Activated gamma-delta T cell (primary cell): Measurements from ENCODE around the gene MPST.
A peak's percentile ranks its signal among the peaks of the same experiment; 100 is the strongest.
"Not testable (repeated sequence)": the region's sequence is repeated elsewhere in the genome, so short reads cannot be mapped to it uniquely, and the experiment has no call there.

Experiments
- DNase-seq: peaks from one replicate; lab custom pipeline; 2025; lab: John Stamatoyannopoulos, UW
- total RNA-seq, 2 donors: gene quantifications; one replicate each; lab custom pipeline; 2026; lab: John Stamatoyannopoulos, UW

The MPST gene
- total RNA-seq: 18.8 to 22.4 reads per million in 2 donors

- DNase-seq: no peak
These were observed at the start of gene MPST, which contains the start of gene TST for GRCh38 chr22:37019309-37020191. MPST (plus strand) TSS chr22:37019742; CDS start chr22:37019837, 95 bp downstream. TST (minus strand) TSS chr22:37019447; CDS start chr22:37018732, 715 bp downstream.

DNA sequence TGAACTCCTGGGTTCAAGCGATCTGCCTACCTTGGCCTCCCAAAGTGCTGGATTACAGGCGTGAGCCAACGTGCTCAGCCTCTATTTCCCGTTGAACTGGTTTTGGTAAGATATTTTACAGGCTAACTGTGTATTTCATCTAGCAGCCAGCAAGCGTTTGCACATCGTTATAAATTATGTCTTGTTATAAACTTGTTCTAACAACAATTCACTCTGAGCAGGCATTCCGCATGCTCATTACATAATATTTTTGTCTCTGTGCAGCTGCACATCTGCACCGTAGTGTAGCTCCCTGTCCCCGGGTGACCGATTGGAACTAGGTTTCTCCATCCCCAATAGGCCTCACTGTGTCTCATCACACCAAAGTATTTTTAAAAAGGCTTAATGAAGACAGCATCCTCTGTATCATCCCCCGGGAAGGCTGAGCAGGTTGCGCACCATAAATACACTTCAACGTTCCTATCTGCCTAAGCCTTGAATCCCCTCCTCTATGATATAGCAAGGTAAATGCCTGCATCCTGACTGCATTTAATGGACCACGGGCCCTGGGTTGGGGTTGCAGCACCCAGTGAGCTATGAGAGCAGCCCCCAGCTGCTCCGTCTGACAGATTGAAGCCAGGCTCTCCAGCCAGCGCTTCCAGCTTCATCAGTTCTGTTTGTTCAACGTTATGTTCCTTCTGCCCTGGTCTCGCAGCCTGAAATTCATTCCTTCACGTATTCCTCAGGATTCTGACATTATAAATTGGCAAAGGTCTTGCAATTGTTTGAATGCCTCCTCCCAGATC, 48.0 kb upstream of the MPST start:
- DNase-seq: no peak

- DNase-seq: no peak
These were observed 42.9 kb upstream of the MPST start for GRCh38 chr22:36976606-36977005.

GRCh38 chr22:36977401-36977861, 42.1 kb upstream of the MPST start:
- peak; percentile 37 for DNase-seq

- peak; percentile 53 for DNase-seq
These were observed 41.4 kb upstream of the MPST start for GRCh38 chr22:36977947-36978660.

DNA sequence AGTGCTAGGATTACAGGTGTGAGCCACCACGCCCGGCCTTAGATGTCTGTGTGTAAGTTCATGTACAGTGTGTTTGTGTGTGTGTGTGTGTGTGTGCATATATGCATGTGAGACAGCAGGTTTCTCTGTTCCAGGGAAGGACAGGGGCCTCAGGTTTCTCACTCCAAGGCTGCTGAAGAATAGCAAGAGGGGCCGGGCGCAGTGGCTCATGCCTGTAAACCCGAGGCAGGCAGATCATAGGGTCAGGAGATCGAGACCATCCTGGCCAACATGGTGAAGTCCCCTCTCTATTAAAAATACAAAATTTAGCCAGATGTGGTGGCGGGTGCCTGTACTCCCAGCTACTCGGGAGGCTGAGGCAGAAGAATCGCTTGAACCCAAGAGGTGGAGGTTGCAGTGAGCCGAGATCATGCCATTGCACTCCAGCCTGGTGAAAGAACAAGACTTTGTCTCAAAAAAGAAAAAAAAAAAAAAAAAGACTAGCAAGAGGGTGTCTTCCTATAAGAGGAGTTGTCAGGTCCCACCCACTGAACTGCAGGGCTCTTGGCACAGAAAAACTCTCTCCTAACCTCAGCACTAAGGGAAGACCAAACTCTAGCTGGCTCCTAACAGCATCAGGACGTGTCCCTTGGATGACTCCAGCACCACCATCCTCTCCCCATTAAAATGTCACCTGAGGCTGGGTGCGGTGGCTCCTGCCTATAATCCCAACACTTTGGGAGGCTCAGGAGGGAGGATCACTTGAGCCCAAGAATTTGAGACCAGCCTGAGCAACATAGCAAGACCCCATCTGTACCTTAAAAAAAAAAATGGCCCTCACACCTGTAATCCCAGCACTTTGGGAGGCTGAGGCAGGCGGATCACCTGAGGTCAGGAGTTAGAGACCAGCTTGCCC, 40.3 kb upstream of the MPST start:
- no peak for DNase-seq

DNA sequence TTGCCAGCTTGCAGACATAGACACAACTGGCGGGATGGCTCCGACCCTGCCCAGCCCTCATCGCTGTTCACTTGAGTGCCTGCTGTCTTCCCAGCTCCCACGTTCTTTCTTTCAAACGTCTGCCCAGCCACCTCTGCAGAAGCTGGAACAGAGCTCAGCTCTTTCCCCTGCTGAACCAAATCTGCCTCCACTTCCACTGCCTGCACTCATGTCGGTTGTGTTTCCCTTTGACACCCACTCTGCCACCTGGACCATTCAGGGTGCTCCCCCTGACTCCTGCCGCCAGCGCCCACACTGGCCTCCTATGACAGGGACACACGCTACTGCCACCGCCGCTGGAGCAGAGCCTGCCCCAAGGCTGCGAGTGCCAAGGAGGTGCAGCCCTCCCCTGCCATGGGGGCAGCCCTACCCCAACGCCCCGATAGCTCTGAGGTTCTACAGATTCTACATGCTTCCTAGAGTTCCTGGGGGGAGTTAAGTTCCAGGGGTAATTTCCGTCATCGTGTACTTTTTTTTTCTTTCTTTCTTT, 38.2 kb upstream of the MPST start:
- DNase-seq: no peak

DNA sequence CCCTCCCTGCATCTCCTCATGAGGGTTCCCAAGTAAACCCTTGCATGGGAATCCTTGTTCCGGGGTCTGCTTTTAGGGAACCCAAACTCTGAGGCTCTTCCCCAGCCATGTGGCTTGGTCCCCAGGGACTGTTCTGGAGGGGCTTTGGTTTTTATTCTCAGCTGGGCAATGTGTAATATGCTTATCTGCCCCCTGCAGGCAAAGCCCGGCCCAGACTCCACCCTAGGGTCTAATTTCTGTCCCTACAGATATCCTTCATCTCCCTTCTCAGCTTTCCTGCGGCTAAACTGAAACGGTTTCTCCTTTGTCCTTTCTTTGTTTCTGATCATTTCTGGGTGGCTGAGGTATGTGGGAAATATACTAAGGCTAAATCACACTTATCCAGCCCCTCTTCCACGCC, 37.4 kb upstream of the MPST start:
- DNase-seq: no peak

DNA sequence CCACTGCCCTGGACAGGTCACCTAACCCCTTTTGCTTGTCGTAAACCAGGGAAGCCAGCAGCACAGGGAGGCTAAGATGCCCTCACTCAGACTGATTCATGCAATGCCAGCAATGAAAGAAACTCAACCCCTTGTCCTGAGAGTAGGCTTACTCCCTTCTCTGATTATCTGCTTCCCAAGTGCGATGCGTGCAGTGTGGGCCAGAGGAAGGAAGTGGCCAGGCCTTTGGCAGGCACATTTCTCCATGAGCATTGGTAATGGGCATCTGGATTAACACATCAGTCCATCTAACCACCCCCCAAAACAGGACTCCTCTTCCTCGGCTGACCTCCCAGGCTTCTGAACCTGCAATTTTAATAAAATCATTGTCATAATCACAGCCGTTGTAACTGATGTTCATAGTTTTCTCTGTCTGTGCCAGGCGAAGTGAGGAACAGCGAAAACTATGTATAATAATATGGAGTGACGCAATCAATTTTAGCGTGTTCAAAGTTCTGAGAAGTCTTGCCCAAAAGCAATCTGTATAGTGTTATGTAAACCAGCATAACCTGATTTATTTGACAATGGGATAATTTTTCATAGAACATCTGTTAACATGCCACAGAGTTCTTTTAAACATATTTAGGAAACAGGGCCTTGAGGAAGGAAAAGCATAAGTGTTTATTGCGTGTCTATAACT, 34.2 kb upstream of the MPST start:
- DNase-seq: no peak

GRCh38 chr22:36986242-36986821, 33.2 kb upstream of the MPST start:
- no peak for DNase-seq

- no peak for DNase-seq
These were observed 31.3 kb upstream of the MPST start for GRCh38 chr22:36988075-36988832.

GRCh38 chr22:36989012-36989411, 30.5 kb upstream of the MPST start:
- not testable (repeated sequence) for DNase-seq

- no peak for DNase-seq
These were observed 29.1 kb upstream of the MPST start for GRCh38 chr22:36990457-36990856.

DNA sequence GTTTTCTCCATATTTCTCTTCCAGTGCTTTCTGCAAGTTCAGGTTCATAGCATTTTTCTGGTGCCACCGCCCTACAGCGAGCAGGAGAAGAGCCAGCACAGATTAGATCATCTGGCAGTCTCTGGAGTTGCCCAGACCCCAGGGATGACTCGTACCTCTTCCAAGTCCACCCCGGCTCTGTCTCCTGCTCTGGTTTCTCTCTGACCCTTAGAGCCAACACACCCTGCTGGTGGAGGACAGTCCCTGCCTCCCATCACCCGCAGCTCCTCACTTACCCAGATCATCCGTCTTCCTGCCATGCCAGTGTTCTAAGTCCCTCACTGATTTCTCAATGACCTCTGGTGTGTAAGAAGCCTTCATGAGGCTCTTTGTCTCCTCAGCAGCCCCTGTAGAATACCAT, 28.3 kb upstream of the MPST start:
- DNase-seq: no peak

DNA sequence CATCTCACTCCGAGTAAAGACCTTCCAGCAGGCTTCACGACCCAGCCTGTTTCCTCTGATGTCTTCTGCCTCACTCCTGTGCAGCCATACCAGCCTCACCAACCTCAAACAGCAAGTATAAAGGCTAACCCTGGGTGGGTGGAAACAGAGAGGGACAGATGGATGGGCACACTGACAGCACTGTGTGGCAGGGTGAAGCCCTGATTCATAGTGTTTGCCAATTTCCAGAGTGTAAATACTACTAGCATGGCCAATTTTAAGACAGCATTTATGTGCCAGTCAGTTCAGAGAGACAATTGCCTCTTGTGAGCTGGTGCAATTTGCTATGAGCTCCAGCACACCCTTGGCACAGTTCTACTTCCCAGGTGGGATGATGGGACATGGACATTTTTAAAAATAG, 21.8 kb upstream of the MPST start:
- DNase-seq: no peak

DNA sequence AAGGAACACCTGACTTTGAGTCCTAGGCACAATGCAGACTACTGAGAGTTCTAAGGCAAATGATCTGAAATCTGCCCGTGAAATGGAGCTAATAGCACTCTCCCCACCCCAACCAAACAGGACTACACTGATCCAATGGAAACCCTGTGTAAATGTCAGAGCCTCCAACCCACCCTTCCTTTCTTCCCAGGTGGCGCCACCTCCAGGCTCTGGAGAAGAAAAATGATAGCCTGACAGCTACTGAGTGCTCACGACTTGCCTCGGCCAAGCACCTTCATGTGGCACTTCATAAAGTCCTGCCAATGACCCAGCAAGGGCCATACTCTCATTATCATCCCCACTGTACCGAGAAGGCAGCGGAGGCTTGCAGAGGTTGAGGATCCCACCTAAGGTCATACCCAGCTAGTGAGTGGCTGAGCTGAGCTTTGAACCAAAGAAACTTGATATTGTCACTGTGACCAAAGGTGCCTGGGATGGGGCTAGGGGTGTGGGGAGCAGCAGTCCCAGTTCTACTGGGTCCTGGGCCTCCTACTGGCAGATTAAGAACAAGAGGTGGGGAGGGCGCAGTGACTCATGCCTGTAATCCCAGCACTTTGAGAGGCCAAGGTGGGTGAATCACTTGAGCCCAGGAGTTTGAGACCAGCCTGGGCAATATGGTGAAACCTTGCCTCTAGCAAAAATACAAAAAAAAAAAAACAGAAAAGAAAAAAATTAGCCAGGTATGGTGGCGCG, 20.8 kb upstream of the MPST start:
- DNase-seq: no peak

DNA sequence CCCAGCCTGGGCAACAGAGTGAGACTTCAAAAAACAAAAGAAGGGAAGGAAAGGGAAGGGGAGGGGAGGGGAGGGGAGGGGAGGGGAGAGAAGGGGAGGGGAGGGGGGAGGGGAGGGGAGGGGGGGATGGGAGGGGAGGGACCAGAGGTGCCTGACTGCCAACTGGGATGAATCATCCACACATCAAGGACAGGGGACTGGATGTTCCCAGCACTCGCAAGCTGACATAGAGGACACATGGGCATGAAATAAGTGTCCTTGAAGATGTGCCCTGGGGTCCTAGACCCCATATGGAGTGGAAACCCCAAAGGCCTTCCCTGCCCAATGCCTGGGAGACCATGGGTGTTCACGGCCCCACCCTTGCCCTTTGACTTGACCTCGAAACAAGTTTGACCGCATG, 20.1 kb upstream of the MPST start:
- DNase-seq: no peak
